CD4-positive, alpha-beta T cell (primary cell): ENCODE results near the gene RALGPS1. TPM values are rescaled to one million over a fixed set of nuclear protein-coding genes. Genes with fewer than 3 reads are reported as not detected.

ENCODE experiments used
- ATAC-seq: fragments of 200-7000 bp; cut with Tn5 transposase; one replicate; pipeline ENCODE4 v1.10.0; 2022; ENCODE audit warnings: mild to moderate bottlenecking; ENCODE audit not compliant: poor library complexity
- CTCF ChIA-PET: fragments of 350-600 bp; sonication (Branson Sonifier 250); formaldehyde crosslinking; loops from one replicate; lab custom pipeline; 2021; ENCODE audit warnings: antibody characterized with exemption, inconsistent platforms; lab: Charles Lee
- POLR2A ChIA-PET: fragments of 350-600 bp; sonication (Branson Sonifier 250); formaldehyde crosslinking; loops from one replicate; lab custom pipeline; 2021; ENCODE audit warnings: antibody characterized with exemption, inconsistent platforms; lab: Charles Lee
- DNase-seq, 14 experiments: peaks; one replicate each; pipeline ENCODE4 v3.0.0-alpha.2; 2013 to 2020; ENCODE audit warnings: mixed read lengths in 2 of 14
- H3K27ac ChIP-seq, 2 donors: one replicate each; pipeline versions ENCODE4 v1.5.1 to v1.7.0; 2013; ENCODE audit warnings: low read length in 2 of 2, low read depth in 1 of 2, mild to moderate bottlenecking in 1 of 2
- H3K27me3 ChIP-seq, 2 experiments: 1 replicate in 1 of 2; 2 replicates in 1 of 2; pipeline versions ENCODE4 v1.6.1 to v1.7.0; 2013; ENCODE audit warnings: low read length in 2 of 2, control low read depth in 1 of 2, mild to moderate bottlenecking in 1 of 2, moderate library complexity in 1 of 2; ENCODE audit not compliant: insufficient read depth in 2 of 2, control insufficient read depth in 1 of 2
- H3K36me3 ChIP-seq: one replicate; pipeline ENCODE4 v1.6.1; 2013; ENCODE audit warnings: low read length, control low read depth; ENCODE audit not compliant: insufficient read depth
- H3K4me1 ChIP-seq: one replicate; pipeline ENCODE4 v1.6.1; 2013; ENCODE audit warnings: low read length, control low read depth; ENCODE audit not compliant: insufficient read depth
- H3K4me3 ChIP-seq: one replicate; pipeline ENCODE4 v1.5.1; 2013; ENCODE audit warnings: mild to moderate bottlenecking, low read length, moderate library complexity
- H3K9me3 ChIP-seq, 2 experiments: 1 replicate in 1 of 2; 2 replicates in 1 of 2; pipeline versions ENCODE4 v1.6.1 to v1.7.0; 2013; ENCODE audit warnings: low read length in 2 of 2, mild to moderate bottlenecking in 2 of 2, control low read depth in 1 of 2, moderate library complexity in 1 of 2; ENCODE audit not compliant: control insufficient read depth in 1 of 2, insufficient read depth in 1 of 2
- H3K27ac Mint-ChIP-seq: one replicate; pipeline ENCODE4 v1.8.0; 2020; ENCODE audit warnings: mixed read lengths
- H3K27me3 Mint-ChIP-seq: one replicate; pipeline ENCODE4 v1.8.0; 2021; ENCODE audit warnings: mixed read lengths
- H3K36me3 Mint-ChIP-seq: one replicate; pipeline ENCODE4 v1.8.0; 2021; ENCODE audit warnings: low read depth, mixed read lengths
- H3K4me1 Mint-ChIP-seq: one replicate; pipeline ENCODE4 v1.8.0; 2021; ENCODE audit warnings: low read depth, mixed read lengths
- H3K4me3 Mint-ChIP-seq: one replicate; pipeline ENCODE4 v1.8.0; 2020; ENCODE audit warnings: mild to moderate bottlenecking, mixed read lengths
- H3K9me3 Mint-ChIP-seq: one replicate; pipeline ENCODE4 v1.8.0; 2020; ENCODE audit warnings: mixed read lengths
- CTCF ChIP-seq: fragments of 200-600 bp; IDR thresholded peaks from one replicate; pipeline ENCODE4 v1.8.0; 2022; ENCODE audit warnings: antibody characterized with exemption, mild to moderate bottlenecking
- intact Hi-C, 2 experiments: fragments of 100-400 bp; cut with DNase I in 1 of 2; cut with micrococcal nuclease in 1 of 2; formaldehyde crosslinking; loops; one replicate each; pipeline versions ENCODE4 v1.15.1 to v1.9.0; 2023 to 2025; cut with DNase I, micrococcal nuclease
- total RNA-seq, 174 experiments: library from RNA in 2 of 174; stranded (reverse) in 2 of 174; gene quantifications; one replicate each; pipeline ENCODE4 v1.2.3 and lab custom pipeline; 2021 to 2026

Gene RALGPS1
- total RNA-seq, 2 experiments from 2014 or later = 5.8 to 6.3 TPM

GRCh38 chr9:127215268-127216209 lies 301.0 kb downstream of the RALGPS1 start:
- H3K36me3 Mint-ChIP-seq = no peaks in the 10 kb centered on the region
- H3K36me3 ChIP-seq = no peaks in the 10 kb centered on the region
- H3K4me3 Mint-ChIP-seq = no peak overlapping the region
- H3K4me1 Mint-ChIP-seq = peaks cover 5% of the 10 kb centered on the region
- H3K27ac Mint-ChIP-seq = no peak overlapping the region
- POLR2A ChIA-PET = interaction anchor here (0.6 to 1.5 kb wide), 2 partner anchors 9 kb away, joined by 3 to 16 read pairs; no protein-coding TSS in a partner anchor
- intact Hi-C loops = loop anchor here (2.0 to 10.0 kb wide), 7 partner anchors 37 to 705 kb away; partner anchors contain the start of genes LRSAM1 (in 1 of the 2), RPL12 (in 1 of the 2), SLC2A8 (in 1 of the 2) and TOR2A (in 1 of the 2)
- ATAC-seq (no peak), DNase-seq (no peak)
- H3K4me1 ChIP-seq = no peaks in the 10 kb centered on the region
- H3K27me3 ChIP-seq = no peaks in the 10 kb centered on the region
- no peak overlapping the region for H3K4me3 ChIP-seq
- H3K9me3 ChIP-seq = no peaks in the 10 kb centered on the region
- CTCF ChIA-PET = interaction anchor here (0.9 to 1.9 kb wide), 8 partner anchors 24 to 275 kb away, joined by 3 to 11 read pairs (median 4); partner anchors contain the start of genes LRSAM1 and RPL12
- H3K27ac ChIP-seq = no peak overlapping the region
- no peaks in the 10 kb centered on the region for H3K9me3 Mint-ChIP-seq
- H3K27me3 Mint-ChIP-seq = peaks cover 7% of the 10 kb centered on the region
- no peak for TF ChIP-seq CTCF

GRCh38 chr9:127216210-127216887 lies 301.8 kb downstream of the RALGPS1 start:
- Histone ChIP-seq H3K27me3 (no peaks in the 10 kb centered on the region), H3K4me3 (no peak overlapping the region), H3K27ac (no peak overlapping the region), H3K36me3 (no peaks in the 10 kb centered on the region), H3K4me1 (peaks cover under 1% of the 10 kb centered on the region), H3K9me3 (no peaks in the 10 kb centered on the region)
- intact Hi-C loops = loop anchor here (5.0 to 10.0 kb wide), 5 partner anchors 36 to 518 kb away; partner anchors contain the start of genes LRSAM1 (in 1 of the 2), RPL12 (in 1 of the 2), SLC2A8 (in 1 of the 2) and TOR2A (in 1 of the 2)
- Mint-ChIP-seq H3K4me3 (no peak overlapping the region), H3K4me1 (peaks cover 7% of the 10 kb centered on the region), H3K27ac (no peak overlapping the region), H3K36me3 (no peaks in the 10 kb centered on the region), H3K27me3 (no peaks in the 10 kb centered on the region), H3K9me3 (no peaks in the 10 kb centered on the region)
- ChIA-PET CTCF (no interaction called here), POLR2A (interaction anchor here (0.6 kb wide), 1 partner anchor 8 kb away, joined by 3 read pairs; no protein-coding TSS in a partner anchor)
- TF ChIP-seq CTCF = no peak
- DNase-seq = no peak
- ATAC-seq = no peak

GRCh38 chr9:127216888-127217217 lies 302.3 kb downstream of the RALGPS1 start:
- Mint-ChIP-seq H3K9me3 (no peaks in the 10 kb centered on the region), H3K4me3 (no peak overlapping the region), H3K27ac (no peak overlapping the region), H3K36me3 (no peaks in the 10 kb centered on the region), H3K4me1 (peaks cover 12% of the 10 kb centered on the region), H3K27me3 (no peaks in the 10 kb centered on the region)
- no peak for TF ChIP-seq CTCF
- no peaks in the 10 kb centered on the region for H3K27me3 ChIP-seq
- ATAC-seq (no peak), DNase-seq (no peak)
- no peak overlapping the region for H3K27ac ChIP-seq
- H3K36me3 ChIP-seq = no peaks in the 10 kb centered on the region
- ChIA-PET POLR2A (no interaction called here), CTCF (no interaction called here)
- H3K4me3 ChIP-seq = no peak overlapping the region
- no peaks in the 10 kb centered on the region for H3K9me3 ChIP-seq
- H3K4me1 ChIP-seq = peaks cover 6% of the 10 kb centered on the region
- intact Hi-C loops = loop anchor here (5.0 to 10.0 kb wide), 5 partner anchors 35 to 518 kb away; partner anchors contain the start of genes LRSAM1 (in 1 of the 2), RPL12 (in 1 of the 2), SLC2A8 (in 1 of the 2) and TOR2A (in 1 of the 2)
